H1 (cell line): ENCODE measurements around the gene ELFN1. TPM values are rescaled to one million over a fixed set of nuclear protein-coding genes. Genes with fewer than 3 reads are reported as not detected.

ENCODE experiments used
- BACH1 ChIP-seq: IDR thresholded peaks from 2 replicates; pipeline ENCODE4 v1.6.1; 2012; ENCODE audit warnings: low read length, improper control_type of control experiment
- BCL11A ChIP-seq, 2 experiments: IDR thresholded peaks; one replicate each; pipeline ENCODE4 v1.6.1; 2011; ENCODE audit warnings: low read depth in 2 of 2, low read length in 2 of 2, mild to moderate bottlenecking in 2 of 2
- CHD7 ChIP-seq: fragments of 300-600 bp; sonication (generic); IDR thresholded peaks from 2 replicates; pipeline ENCODE4 v1.7.1; 2012; ENCODE audit warnings: low read length, moderate library complexity, mild to moderate bottlenecking, inconsistent platforms; ENCODE audit not compliant: insufficient replicate concordance
- CTCF ChIP-seq, 3 experiments: IDR thresholded peaks; 1 replicate in 2 of 3; 2 replicates in 1 of 3; pipeline versions ENCODE4 v1.5.1 to v1.6.1; 2011; ENCODE audit warnings: low read length in 3 of 3, mild to moderate bottlenecking in 3 of 3, inconsistent platforms in 2 of 3, low read depth in 1 of 3, moderate library complexity in 1 of 3; ENCODE audit not compliant: insufficient read depth in 1 of 3; ENCODE audit errors: control extremely low read depth in 1 of 3
- EGR1 ChIP-seq: IDR thresholded peaks from 2 replicates; pipeline ENCODE4 v1.6.1; 2011; ENCODE audit warnings: low read depth, low read length, borderline replicate concordance
- JUN ChIP-seq: IDR thresholded peaks from 2 replicates; pipeline ENCODE4 v1.6.1; 2011; ENCODE audit warnings: low read depth, mild to moderate bottlenecking, improper control_type of control experiment, low read length
- PHF8 ChIP-seq: fragments of 200-600 bp; sonication (generic); conservative IDR thresholded peaks from 2 replicates; pipeline ENCODE4 v1.7.1; 2012; ENCODE audit warnings: low read depth, mild to moderate bottlenecking, inconsistent platforms, low read length, moderate library complexity
- RXRA ChIP-seq: IDR thresholded peaks from 2 replicates; pipeline ENCODE4 v1.6.1; 2011; ENCODE audit warnings: low read depth, mild to moderate bottlenecking, low read length, moderate library complexity; ENCODE audit not compliant: insufficient read depth
- TCF12 ChIP-seq: IDR thresholded peaks from 2 replicates; pipeline ENCODE4 v1.6.1; 2011; ENCODE audit warnings: low read depth, mild to moderate bottlenecking, low read length
- polyA plus RNA-seq, 7 experiments: library from polyadenylated mRNA; depleted of rRNA in 3 of 7; stranded (reverse) in 5 of 7; unstranded in 2 of 7; fragments of >200 nt in 5 of 7; fragments of 200-250 nt in 2 of 7; gene quantifications; 1 replicate in 5 of 7; 2 replicates in 1 of 7; 4 replicates in 1 of 7; pipeline versions ENCODE4 v1.2.1 to v1.2.3, GENCODE V29; 2011 to 2013; ENCODE audit warnings: missing spikeins in 2 of 7, mixed read lengths in 2 of 7
- total RNA-seq: library from RNA; stranded (reverse); fragmentation: NEBNext Ultra II Directional; extraction: Animal tissue kit (Norgen Biotek cat#: 25700); gene quantifications from 2 replicates; pipeline ENCODE4 v1.2.1, GENCODE V29; 2021

ELFN1 gene
- total and polyA plus RNA-seq, 2 of the 8 experiments (the other 6 are each of a cell fraction or from before 2014, with no cell fraction given): 2.0 to 4.5 TPM

- TF ChIP-seq CHD7 (no peak), CTCF (IDR thresholded peaks at IDR 0.05; ENCODE audit: control extremely low read depth in 1 of 3, insufficient read depth in 1 of 3, low read depth in 1 of 3, low read length in 3 of 3) (no peak), BACH1 (no peak), TCF12 (no peak), JUN (no peak), BCL11A (IDR thresholded peaks at IDR 0.05; ENCODE audit: low read depth in 2 of 2, low read length in 2 of 2) (no peak), PHF8 (no peak), EGR1 (no peak), RXRA (no peak)
Measured at GRCh38 chr7:1641173-1641572, 28.9 kb upstream of the ELFN1 start (continued).
